Activated CD8-positive, alpha-beta memory T cell treated with anti-CD3 and anti-CD28 coated beads, Interleukin-2, amount 50 U/mL, for 1 hour (primary cell): ENCODE results near the gene ZNF765.
"Not testable (repeated sequence)": the region's sequence is repeated elsewhere in the genome, so short reads cannot be mapped to it uniquely, and the experiment has no call there.

Experiments
- DNase-seq: peaks from one replicate; pipeline ENCODE4 v3.0.0-alpha.2; 2020; ENCODE audit errors: extremely low read depth

The ZNF765 gene

GRCh38 chr19:53420520-53421315 lies 25.8 kb downstream of the ZNF765 start:
- DNase-seq: not testable (repeated sequence)

- no peak for DNase-seq
These were observed 27.6 kb downstream of the ZNF765 start for GRCh38 chr19:53422551-53422950.

GRCh38 chr19:53423074-53423473 lies 28.1 kb downstream of the ZNF765 start:
- DNase-seq: not testable (repeated sequence)

GRCh38 chr19:53423680-53424079 lies 28.7 kb downstream of the ZNF765 start:
- not testable (repeated sequence) for DNase-seq

GRCh38 chr19:53424968-53425597 lies 30.1 kb downstream of the ZNF765 start:
- DNase-seq: peak; percentile 33

GRCh38 chr19:53431399-53432087 lies 36.6 kb downstream of the ZNF765 start, which contains the start of gene ZNF761:
Gene ZNF761 (plus strand): TSS chr19:53431984. CDS start chr19:53447269, 15,285 bp downstream.
- DNase-seq: peak; percentile 85

GRCh38 chr19:53432088-53432661 lies 37.2 kb downstream of the ZNF765 start:
- DNase-seq: no peak

GRCh38 chr19:53443809-53444208 lies 48.9 kb downstream of the ZNF765 start:
- DNase-seq: not testable (repeated sequence)

GRCh38 chr19:53447196-53447595 lies 52.2 kb downstream of the ZNF765 start:
- not testable (repeated sequence) for DNase-seq

GRCh38 chr19:53455828-53456227 lies 60.9 kb downstream of the ZNF765 start:
- no peak for DNase-seq

- DNase-seq: not testable (repeated sequence)
These were observed 65.3 kb downstream of the ZNF765 start for GRCh38 chr19:53460131-53460721.

- no peak for DNase-seq
These were observed 66.9 kb downstream of the ZNF765 start for GRCh38 chr19:53461866-53462265.

GRCh38 chr19:53462861-53463260 lies 67.9 kb downstream of the ZNF765 start:
- DNase-seq: no peak

GRCh38 chr19:53463263-53463662 lies 68.3 kb downstream of the ZNF765 start:
- DNase-seq: no peak

- DNase-seq: no peak
These were observed 72.0 kb downstream of the ZNF765 start for GRCh38 chr19:53466726-53467484.

- peak; percentile 84 for DNase-seq
These were observed 72.7 kb downstream of the ZNF765 start, which contains the start of gene ZNF813 for GRCh38 chr19:53467485-53468262. Gene ZNF813 (plus strand): TSS chr19:53467733. CDS start chr19:53483823, 16,090 bp downstream.

GRCh38 chr19:53468628-53469027 lies 73.7 kb downstream of the ZNF765 start:
- not testable (repeated sequence) for DNase-seq

- DNase-seq: no peak
These were observed 77.0 kb downstream of the ZNF765 start for GRCh38 chr19:53471916-53472315.

- DNase-seq: not testable (repeated sequence)
These were observed 79.9 kb downstream of the ZNF765 start for GRCh38 chr19:53474832-53475231.

- not testable (repeated sequence) for DNase-seq
These were observed 80.5 kb downstream of the ZNF765 start for GRCh38 chr19:53475470-53475869.
